ENCODE measurements around the gene PYGO2.

GRCh38 chr1:154964359-154964758 lies 2.8 kb upstream of the PYGO2 start:
- TF ChIP-seq CTCF (IDR thresholded peaks at IDR 0.05), result no peak
- TF ChIP-seq POLR2A (IDR thresholded peaks at IDR 0.05), result no peak
- TF ChIP-seq EP300 (IDR thresholded peaks at IDR 0.05), result no peak

Data from gastroesophageal sphincter (tissue), 3 donors.